Activated CD4-positive, alpha-beta T cell treated with anti-CD3 and anti-CD28 coated beads, Interleukin-2, amount 50 U/mL, for 4 hours (primary cell): ENCODE data around the gene RBBP8NL.
"Not testable (repeated sequence)": the region's sequence is repeated elsewhere in the genome, so short reads cannot be mapped to it uniquely, and the experiment has no call there.

Experiments
- DNase-seq, 2 experiments: peaks; one replicate each; pipeline ENCODE4 v3.0.0-alpha.2; 2020

RBBP8NL gene

GRCh38 chr20:62441987-62442539, 14.7 kb upstream of the RBBP8NL start:
- no peak for DNase-seq

- no peak for DNase-seq
Measured at GRCh38 chr20:62439218-62439617, 11.9 kb upstream of the RBBP8NL start.

- DNase-seq: no peak
Measured at GRCh38 chr20:62437927-62438326, 10.6 kb upstream of the RBBP8NL start.

- no peak for DNase-seq
Measured at GRCh38 chr20:62437496-62437895, 10.2 kb upstream of the RBBP8NL start.

- no peak for DNase-seq
Measured at GRCh38 chr20:62436692-62437091, 9.4 kb upstream of the RBBP8NL start.

GRCh38 chr20:62433658-62434497, 6.5 kb upstream of the RBBP8NL start:
- DNase-seq: no peak

- DNase-seq: no peak
Measured at GRCh38 chr20:62430866-62431447, 3.6 kb upstream of the RBBP8NL start.

GRCh38 chr20:62430311-62430853, 3.0 kb upstream of the RBBP8NL start:
- no peak for DNase-seq

GRCh38 chr20:62429455-62430310, 2.3 kb upstream of the RBBP8NL start:
- DNase-seq: no peak

GRCh38 chr20:62428396-62429295, 1.3 kb upstream of the RBBP8NL start:
- no peak for DNase-seq

- no peak for DNase-seq
Measured at GRCh38 chr20:62428002-62428372, 648 bp upstream of the RBBP8NL start.

GRCh38 chr20:62426699-62427131, 624 bp downstream of the RBBP8NL start:
- no peak for DNase-seq

- DNase-seq: not testable (repeated sequence)
Measured at GRCh38 chr20:62426059-62426348, 1.3 kb downstream of the RBBP8NL start.

- no peak for DNase-seq
Measured at GRCh38 chr20:62425281-62426058, 1.9 kb downstream of the RBBP8NL start.

GRCh38 chr20:62424249-62425107, 2.9 kb downstream of the RBBP8NL start:
- DNase-seq: no peak

GRCh38 chr20:62423326-62423706, 4.0 kb downstream of the RBBP8NL start:
- DNase-seq: no peak

- no peak for DNase-seq
Measured at GRCh38 chr20:62422636-62423325, 4.6 kb downstream of the RBBP8NL start.

- DNase-seq: no peak
Measured at GRCh38 chr20:62421716-62421990, 5.7 kb downstream of the RBBP8NL start.

- no peak for DNase-seq
Measured at GRCh38 chr20:62420846-62421715, 6.3 kb downstream of the RBBP8NL start.
